ENCODE results near the gene ZNHIT6. TPM values are rescaled to one million over a fixed set of nuclear protein-coding genes. Genes with fewer than 3 reads are reported as not detected.
A peak's percentile ranks its signal among the peaks of the same experiment; 100 is the strongest.

Gene ZNHIT6
- total RNA-seq, 3 donors from 2014 or later, result 8.8 to 16.5 (median 10.5) TPM

GRCh38 chr1:85681087-85681486 is 27.1 kb downstream of the ZNHIT6 start:
- intact Hi-C loops (cut with DNase I, micrococcal nuclease), result no loop called here
- no peak for ATAC-seq
- H3K9me3 ChIP-seq, result no peaks in the 10 kb centered on the region
- no peak for DNase-seq
- H3K4me1 ChIP-seq (ENCODE audit: low read depth), result no peaks in the 10 kb centered on the region
- TF ChIP-seq, protein P1, sequence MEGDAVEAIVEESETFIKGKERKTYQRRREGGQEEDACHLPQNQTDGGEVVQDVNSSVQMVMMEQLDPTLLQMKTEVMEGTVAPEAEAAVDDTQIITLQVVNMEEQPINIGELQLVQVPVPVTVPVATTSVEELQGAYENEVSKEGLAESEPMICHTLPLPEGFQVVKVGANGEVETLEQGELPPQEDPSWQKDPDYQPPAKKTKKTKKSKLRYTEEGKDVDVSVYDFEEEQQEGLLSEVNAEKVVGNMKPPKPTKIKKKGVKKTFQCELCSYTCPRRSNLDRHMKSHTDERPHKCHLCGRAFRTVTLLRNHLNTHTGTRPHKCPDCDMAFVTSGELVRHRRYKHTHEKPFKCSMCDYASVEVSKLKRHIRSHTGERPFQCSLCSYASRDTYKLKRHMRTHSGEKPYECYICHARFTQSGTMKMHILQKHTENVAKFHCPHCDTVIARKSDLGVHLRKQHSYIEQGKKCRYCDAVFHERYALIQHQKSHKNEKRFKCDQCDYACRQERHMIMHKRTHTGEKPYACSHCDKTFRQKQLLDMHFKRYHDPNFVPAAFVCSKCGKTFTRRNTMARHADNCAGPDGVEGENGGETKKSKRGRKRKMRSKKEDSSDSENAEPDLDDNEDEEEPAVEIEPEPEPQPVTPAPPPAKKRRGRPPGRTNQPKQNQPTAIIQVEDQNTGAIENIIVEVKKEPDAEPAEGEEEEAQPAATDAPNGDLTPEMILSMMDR (IDR thresholded peaks at IDR 0.05), result no peak
- H3K4me3 ChIP-seq, result no peak overlapping the region
- H3K36me3 ChIP-seq (ENCODE audit: low read depth), result no peaks in the 10 kb centered on the region

- no peak for DNase-seq
- no peak overlapping the region for H3K4me3 ChIP-seq
- ATAC-seq, result no peak
- H3K9me3 ChIP-seq, result no peaks in the 10 kb centered on the region
- TF ChIP-seq, protein P1 (IDR thresholded peaks at IDR 0.05), result no peak
- intact Hi-C loops (cut with DNase I, micrococcal nuclease), result no loop called here
- H3K4me1 ChIP-seq (ENCODE audit: low read depth), result no peaks in the 10 kb centered on the region
- no peaks in the 10 kb centered on the region for H3K36me3 ChIP-seq (ENCODE audit: low read depth)
These were observed 30.0 kb downstream of the ZNHIT6 start for GRCh38 chr1:85678193-85678592.

DNA sequence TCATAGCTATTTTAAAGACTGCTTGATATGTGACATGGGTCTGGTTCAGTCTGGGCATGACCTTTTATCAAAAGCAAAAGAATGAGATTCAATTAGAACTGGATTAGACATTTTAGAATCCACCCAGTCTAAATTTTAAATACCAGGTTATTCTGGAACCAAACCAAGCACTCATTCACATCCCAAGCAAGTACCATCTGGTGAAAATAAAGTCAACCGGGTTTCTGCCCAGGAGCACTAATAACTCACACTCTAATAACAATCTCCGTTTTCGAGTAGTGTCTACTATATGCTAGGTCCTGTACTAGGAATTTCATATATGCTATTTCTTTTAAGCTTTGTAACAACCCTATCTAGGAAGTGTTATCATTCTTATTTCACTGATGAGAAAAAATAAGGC is 30.6 kb downstream of the ZNHIT6 start:
- intact Hi-C loops (cut with DNase I, micrococcal nuclease), result no loop called here
- DNase-seq, result no peak

DNA sequence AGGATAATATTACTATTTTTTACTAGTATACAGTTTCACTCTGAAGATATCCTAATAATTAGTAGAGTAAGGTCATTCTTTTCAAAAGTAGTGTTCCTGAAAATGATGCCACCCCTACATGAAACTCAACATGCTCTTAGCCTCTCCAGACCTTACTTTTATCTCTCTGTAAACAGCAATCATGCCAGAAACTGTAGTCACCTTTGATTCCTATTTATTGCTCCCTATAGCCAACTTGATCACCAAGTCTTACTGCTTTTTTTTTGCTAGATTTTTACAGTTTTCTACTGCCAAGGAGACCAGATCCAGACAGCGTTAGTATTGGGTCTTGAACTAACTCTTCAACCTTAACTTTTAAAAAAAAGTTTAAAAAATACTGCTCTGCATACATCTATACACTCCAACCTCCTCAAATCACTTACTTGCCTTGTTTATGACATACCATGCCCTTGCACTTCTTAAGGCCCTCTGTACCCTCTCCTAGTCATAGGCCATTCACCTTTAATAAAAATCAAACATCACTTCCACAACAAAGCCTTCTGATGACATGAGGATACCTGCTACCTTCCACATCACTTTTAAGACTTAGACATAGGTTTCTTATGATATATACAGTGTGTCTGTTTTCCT is 36.1 kb downstream of the ZNHIT6 start:
- ATAC-seq (peak; percentile 24), DNase-seq (no peak)
- Histone ChIP-seq H3K36me3 (ENCODE audit: low read depth) (no peaks in the 10 kb centered on the region), H3K4me3 (no peak overlapping the region), H3K9me3 (no peaks in the 10 kb centered on the region), H3K4me1 (ENCODE audit: low read depth) (no peaks in the 10 kb centered on the region)
- TF ChIP-seq, protein P1 (IDR thresholded peaks at IDR 0.05), result no peak
- intact Hi-C loops (cut with DNase I, micrococcal nuclease), result no loop called here

More for the DNA sequence above, 30.6 kb downstream of the ZNHIT6 start:
- no peaks in the 10 kb centered on the region for H3K36me3 ChIP-seq (ENCODE audit: low read depth)
- ATAC-seq, result no peak
- H3K9me3 ChIP-seq, result no peaks in the 10 kb centered on the region
- no peak overlapping the region for H3K4me3 ChIP-seq
- no peaks in the 10 kb centered on the region for H3K4me1 ChIP-seq (ENCODE audit: low read depth)
- TF ChIP-seq, protein P1 (IDR thresholded peaks at IDR 0.05), result no peak

- DNase-seq (no peak), ATAC-seq (no peak)
- TF ChIP-seq, protein P1 (IDR thresholded peaks at IDR 0.05), result no peak
- intact Hi-C loops (cut with DNase I, micrococcal nuclease), result no loop called here
- Histone ChIP-seq H3K4me1 (ENCODE audit: low read depth) (peaks cover 5% of the 10 kb centered on the region), H3K4me3 (no peak overlapping the region), H3K36me3 (ENCODE audit: low read depth) (no peaks in the 10 kb centered on the region), H3K9me3 (no peaks in the 10 kb centered on the region)
These were observed 42.3 kb downstream of the ZNHIT6 start for GRCh38 chr1:85665932-85666331.

DNA sequence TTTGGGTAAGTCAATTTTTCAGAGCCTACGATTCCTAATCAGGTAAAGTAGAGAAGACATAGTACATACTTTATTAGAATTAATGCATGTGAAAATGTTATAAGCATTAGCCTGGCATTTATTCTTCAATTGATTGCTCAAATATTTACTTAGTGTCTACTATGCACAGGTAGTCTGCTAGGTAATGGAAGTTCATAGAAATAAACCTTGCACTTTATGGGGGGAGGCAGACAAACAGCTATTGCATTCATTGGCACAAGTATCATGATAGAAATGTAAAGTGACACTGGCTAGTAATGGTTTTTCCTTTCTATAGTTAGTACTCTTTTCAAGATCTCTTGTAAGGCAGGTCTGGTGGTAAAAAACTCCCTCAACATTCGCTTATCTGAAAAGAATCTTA is 44.9 kb downstream of the ZNHIT6 start:
- Histone ChIP-seq H3K36me3 (ENCODE audit: low read depth) (no peaks in the 10 kb centered on the region), H3K4me1 (ENCODE audit: low read depth) (peaks cover 5% of the 10 kb centered on the region), H3K4me3 (no peak overlapping the region), H3K9me3 (no peaks in the 10 kb centered on the region)
- DNase-seq (no peak), ATAC-seq (no peak)
- intact Hi-C loops (cut with DNase I, micrococcal nuclease), result no loop called here
- TF ChIP-seq, protein P1 (IDR thresholded peaks at IDR 0.05), result no peak

All from mucosa of descending colon (tissue), 3 donors.